IMR-90 (cell line): Measurements from ENCODE around the gene IFNA4. TPM values are rescaled to one million over a fixed set of nuclear protein-coding genes. Genes with fewer than 3 reads are reported as not detected.
"Not testable (repeated sequence)": the region's sequence is repeated elsewhere in the genome, so short reads cannot be mapped to it uniquely, and the experiment has no call there.

Source experiments
- ATAC-seq: fragments of 200-7000 bp; cut with Tn5 transposase; 2 replicates; pipeline ENCODE4 v1.9.1; 2020; ENCODE audit warnings: low read depth, mild to moderate bottlenecking, moderate library complexity
- BruUV-seq: library from RNA; stranded (reverse); fragments of 400-500 nt; replicated peaks from 2 replicates; lab custom pipeline; 2021; lab: Mats Ljungman, UMichigan
- CTCF ChIA-PET: fragments of 300-600 bp; formaldehyde crosslinking; extraction: SDS; loops from one replicate; lab custom pipeline; 2021; ENCODE audit warnings: antibody characterized with exemption; lab: Yijun Ruan, JAX
- POLR2A ChIA-PET: fragments of 300-600 bp; sonication (Branson Sonifier 250); formaldehyde crosslinking; loops from one replicate; lab custom pipeline; 2022; ENCODE audit warnings: antibody characterized with exemption; ENCODE audit not compliant: unreplicated experiment; lab: Charles Lee
- DNase-seq: peaks from one replicate; pipeline ENCODE4 v3.0.0; 2013
- H2AFZ ChIP-seq: replicated peaks from 2 replicates; pipeline ENCODE3; 2013; ENCODE audit warnings: low read length, mild to moderate bottlenecking; ENCODE audit not compliant: poor library complexity
- H2AK5ac ChIP-seq: 2 replicates; pipeline ENCODE4 v1.6.1; 2013; ENCODE audit warnings: low read depth, low read length, inconsistent platforms
- H2AK9ac ChIP-seq: replicated peaks from 2 replicates; pipeline ENCODE3; 2013; ENCODE audit warnings: mild to moderate bottlenecking, low read depth, low read length, moderate library complexity; ENCODE audit not compliant: poor library complexity
- H2BK120ac ChIP-seq: 2 replicates; pipeline ENCODE4 v1.6.1; 2013; ENCODE audit warnings: low read depth, low read length, inconsistent platforms
- H2BK15ac ChIP-seq: 3 replicates; pipeline ENCODE4 v1.6.1; 2013; ENCODE audit warnings: low read depth, low read length, inconsistent platforms
- H2BK20ac ChIP-seq: 2 replicates; pipeline ENCODE4 v1.6.1; 2013; ENCODE audit warnings: low read depth, mild to moderate bottlenecking, inconsistent platforms, low read length, moderate library complexity
- H2BK5ac ChIP-seq: 2 replicates; pipeline ENCODE4 v1.6.1; 2013; ENCODE audit warnings: mild to moderate bottlenecking, low read depth, low read length, inconsistent platforms; ENCODE audit not compliant: poor library complexity, severe bottlenecking
- H3K14ac ChIP-seq: replicated peaks from 2 replicates; pipeline ENCODE4 v1.6.1; 2013; ENCODE audit warnings: low read depth, low read length, inconsistent platforms
- H3K18ac ChIP-seq: 2 replicates; pipeline ENCODE4 v1.6.1; 2013; ENCODE audit warnings: low read depth, low read length, control low read depth
- H3K23ac ChIP-seq: 2 replicates; pipeline ENCODE4 v1.6.1; 2013; ENCODE audit warnings: low read depth, low read length, inconsistent platforms
- H3K27ac ChIP-seq: 2 replicates; pipeline ENCODE4 v1.5.1; 2013; ENCODE audit warnings: mild to moderate bottlenecking, control low read depth, low read length; ENCODE audit not compliant: insufficient read depth
- H3K27me3 ChIP-seq: 2 replicates; pipeline ENCODE4 v1.6.1; 2013; ENCODE audit warnings: low read length; ENCODE audit not compliant: control insufficient read depth, insufficient read depth
- H3K36me3 ChIP-seq: 2 replicates; pipeline ENCODE4 v1.6.1; 2013; ENCODE audit warnings: low read length, mixed read lengths; ENCODE audit not compliant: control insufficient read depth, insufficient read depth
- H3K4ac ChIP-seq: 2 replicates; pipeline ENCODE4 v1.6.1; 2013; ENCODE audit warnings: low read depth, low read length, inconsistent platforms
- H3K4me1 ChIP-seq: 2 replicates; pipeline ENCODE4 v1.6.1; 2013; ENCODE audit warnings: low read length, mixed read lengths; ENCODE audit not compliant: control insufficient read depth, insufficient read depth
- H3K4me2 ChIP-seq: 2 replicates; pipeline ENCODE4 v1.6.1; 2013; ENCODE audit warnings: low read depth, mild to moderate bottlenecking, control low read depth, low read length, moderate library complexity
- H3K4me3 ChIP-seq: 2 replicates; pipeline ENCODE4 v1.5.1; 2013; ENCODE audit warnings: low read depth, mild to moderate bottlenecking, control low read depth, low read length, moderate library complexity; ENCODE audit not compliant: insufficient read depth
- H3K56ac ChIP-seq: 2 replicates; pipeline ENCODE4 v1.6.1; 2013; ENCODE audit warnings: low read length, inconsistent platforms; ENCODE audit not compliant: insufficient read depth; ENCODE audit errors: extremely low read depth
- H3K79me1 ChIP-seq, 2 experiments: 2 replicates each; pipeline ENCODE4 v1.6.1; 2013; ENCODE audit warnings: low read length in 2 of 2, inconsistent platforms in 1 of 2, low read depth in 1 of 2
- H3K9ac ChIP-seq: 2 replicates; pipeline ENCODE4 v1.6.1; 2013; ENCODE audit warnings: low read depth, low read length, control low read depth
- H3K9me1 ChIP-seq: 2 replicates; pipeline ENCODE4 v1.6.1; 2013; ENCODE audit warnings: low read length, inconsistent platforms; ENCODE audit not compliant: insufficient read depth
- H3K9me3 ChIP-seq: 2 replicates; pipeline ENCODE4 v1.6.1; 2013; ENCODE audit warnings: low read length; ENCODE audit not compliant: control insufficient read depth, insufficient read depth
- H4K20me1 ChIP-seq: 2 replicates; pipeline ENCODE4 v1.6.1; 2013; ENCODE audit warnings: low read length, inconsistent platforms; ENCODE audit not compliant: insufficient read depth
- H4K5ac ChIP-seq: 2 replicates; pipeline ENCODE4 v1.6.1; 2013; ENCODE audit warnings: mild to moderate bottlenecking, low read depth, low read length, control low read depth
- H4K8ac ChIP-seq, 2 experiments: 2 replicates each; pipeline ENCODE4 v1.6.1; 2013; ENCODE audit warnings: low read depth in 2 of 2, low read length in 2 of 2, control low read depth in 1 of 2, inconsistent platforms in 1 of 2
- H4K91ac ChIP-seq: 2 replicates; pipeline ENCODE4 v1.6.1; 2013; ENCODE audit warnings: low read depth, low read length, inconsistent platforms; ENCODE audit not compliant: insufficient read depth
- WGBS, 2 experiments: methylation state at CpG; one replicate each; pipeline versions ENCODE4 v1.1.5 to v1.1.7; 2013; ENCODE audit warnings: missing lambda C conversion rate in 2 of 2; ENCODE audit not compliant: insufficient read length in 1 of 2; ENCODE audit errors: extremely low coverage in 2 of 2; 5-methylcytosine and 5-hydroxymethylcytosine counted together
- dilution Hi-C: fragments of 300-500 bp; cut with HindIII; formaldehyde crosslinking; loops from one replicate; pipeline ENCODE4 v1.14.3; 2018; ENCODE audit warnings: low sequenced_read_pairs; ENCODE audit not compliant: unreplicated experiment
- in situ Hi-C: fragments of 300-500 bp; cut with MboI; formaldehyde crosslinking; loops from 3 replicates; pipeline ENCODE4 v1.14.3; 2019; ENCODE audit warnings: low sequenced_read_pairs, inconsistent platforms, mixed read lengths
- intact Hi-C: fragments of 100-400 bp; cut with micrococcal nuclease; formaldehyde crosslinking; loops from 2 replicates; pipeline ENCODE4 v1.10.0; 2022
- polyA plus RNA-seq, 3 experiments: library from polyadenylated mRNA; depleted of rRNA; stranded (reverse); fragments of >200 nt; gene quantifications; 2 replicates each; pipeline ENCODE4 v1.2.3, GENCODE V29; 2012; ENCODE audit warnings: low replicate concordance in 1 of 3
- total RNA-seq: library from RNA; depleted of rRNA; stranded (reverse); fragments of >200 nt; gene quantifications from 2 replicates; pipeline ENCODE4 v1.2.3, GENCODE V29; 2012

The IFNA4 gene
- total and polyA plus RNA-seq, 2 of the 4 experiments (the other 2 are of a cell fraction): not detected

DNA sequence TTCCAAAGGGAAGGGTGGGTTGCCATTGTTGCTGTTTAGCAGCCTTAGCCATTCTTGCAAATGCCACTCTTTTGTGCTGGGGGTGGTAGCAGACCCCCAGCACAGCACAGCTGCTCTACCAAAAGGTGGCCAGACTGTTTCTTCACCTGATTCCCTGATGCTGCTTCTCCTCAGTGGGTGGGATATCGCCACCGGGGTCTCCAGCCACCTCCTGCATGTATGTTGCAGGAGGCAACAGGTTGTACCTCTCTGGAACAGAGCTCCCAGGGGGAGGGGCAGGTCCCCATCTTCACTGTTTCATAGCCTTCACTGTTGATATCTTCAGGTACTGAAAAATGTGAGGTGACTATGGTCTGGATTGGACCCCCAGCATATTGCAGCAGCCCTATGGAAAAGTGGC, 23.4 kb upstream of the IFNA4 start:
- CTCF ChIA-PET, H3K9me1 ChIP-seq, POLR2A ChIA-PET: not testable (repeated sequence)

More for the DNA sequence above, 23.4 kb upstream of the IFNA4 start:
- intact Hi-C loops, H3K4me1 ChIP-seq, H3K4ac ChIP-seq, H3K4me2 ChIP-seq, H3K4me3 ChIP-seq, H2AK9ac ChIP-seq, H4K20me1 ChIP-seq, H3K9me3 ChIP-seq, H4K91ac ChIP-seq, H3K27ac ChIP-seq, H3K18ac ChIP-seq, H3K27me3 ChIP-seq, H4K5ac ChIP-seq, ATAC-seq, H2BK5ac ChIP-seq, H3K23ac ChIP-seq, H3K56ac ChIP-seq, H3K14ac ChIP-seq, H2AK5ac ChIP-seq, H2BK20ac ChIP-seq, DNase-seq, dilution Hi-C loops, H3K79me1 ChIP-seq, H3K9ac ChIP-seq, H2AFZ ChIP-seq, H4K8ac ChIP-seq, H2BK15ac ChIP-seq, H3K36me3 ChIP-seq, BruUV-seq, H2BK120ac ChIP-seq: not testable (repeated sequence)
- in situ Hi-C loops: loop anchor here (25.0 kb wide), 1 partner anchor 577 kb away; no protein-coding TSS in a partner anchor
- no CpG with 5 or more reads among the region's 2 CpGs for WGBS, 2 experiments
